K562 (cell line): ENCODE results near the gene BPI. TPM values are rescaled to one million over a fixed set of nuclear protein-coding genes. Genes with fewer than 3 reads are reported as not detected.

Experiments
- ARID3A ChIP-seq: IDR thresholded peaks from 2 replicates; pipeline ENCODE4 v1.6.1; 2012; ENCODE audit warnings: low read depth, low read length, improper control_type of control experiment, borderline replicate concordance
- CREM ChIP-seq: IDR thresholded peaks from 2 replicates; pipeline ENCODE4 v1.6.1; 2014; ENCODE audit warnings: antibody characterized with exemption, low read depth
- ETS2 ChIP-seq: IDR thresholded peaks from 2 replicates; pipeline ENCODE4 v1.6.1; 2016; ENCODE audit warnings: borderline replicate concordance, missing genetic modification characterization, mild to moderate bottlenecking, moderate library complexity, missing compliant biosample characterization; ENCODE audit not compliant: poor library complexity, severe bottlenecking
- HDAC2 ChIP-seq: fragments of 450-650 bp; IDR thresholded peaks from 2 replicates; pipeline ENCODE4 v1.6.1; 2016; ENCODE audit warnings: mild to moderate bottlenecking
- NELFE ChIP-seq: IDR thresholded peaks from 2 replicates; pipeline ENCODE4 v1.6.1; 2011; ENCODE audit warnings: mild to moderate bottlenecking; ENCODE audit not compliant: insufficient read depth, insufficient read length
- NR1H2 ChIP-seq: sonication (generic); formaldehyde crosslinking; IDR thresholded peaks from 2 replicates; pipeline ENCODE4 v1.4.0; 2020; ENCODE audit warnings: mild to moderate bottlenecking, missing genetic modification reagents
- NR2C1 ChIP-seq, 2 experiments: fragments of 450-650 bp; IDR thresholded peaks; 2 replicates each; pipeline ENCODE4 v1.6.1; 2017; ENCODE audit warnings: mild to moderate bottlenecking in 2 of 2, antibody characterized with exemption in 1 of 2, inconsistent platforms in 1 of 2, missing compliant biosample characterization in 1 of 2, missing genetic modification characterization in 1 of 2
- PREB ChIP-seq: sonication (generic); formaldehyde crosslinking; IDR thresholded peaks from 2 replicates; pipeline ENCODE4 v1.8.1; 2023; ENCODE audit warnings: mild to moderate bottlenecking, missing genetic modification reagents
- RAD21 ChIP-seq, 2 experiments: fragments of 250-450 bp in 1 of 2; fragments of 450-650 bp in 1 of 2; sonication (Bioruptor Pico) in 1 of 2; formaldehyde crosslinking in 1 of 2; IDR thresholded peaks in 1 of 2; conservative IDR thresholded peaks in 1 of 2; 2 replicates each; pipeline versions ENCODE4 v1.4.0 to v1.8.0; 2020 to 2022; ENCODE audit warnings: mild to moderate bottlenecking in 2 of 2, moderate library complexity in 1 of 2
- RBFOX2 ChIP-seq: fragments of 200-400 bp; formaldehyde crosslinking; IDR thresholded peaks from 2 replicates; pipeline ENCODE4 v1.6.1; 2017; ENCODE audit warnings: low read depth, mild to moderate bottlenecking, low read length, moderate library complexity
- RCOR1 ChIP-seq, 2 experiments: IDR thresholded peaks; 2 replicates each; pipeline ENCODE4 v1.6.1; 2012; ENCODE audit warnings: low read depth in 2 of 2, low read length in 2 of 2, borderline replicate concordance in 1 of 2, improper control_type of control experiment in 1 of 2
- SREBF2 ChIP-seq: sonication (generic); formaldehyde crosslinking; IDR thresholded peaks from 2 replicates; pipeline ENCODE4 v1.4.0; 2020; ENCODE audit warnings: mild to moderate bottlenecking, missing genetic modification reagents
- TBP ChIP-seq: optimal IDR thresholded peaks from 2 replicates; pipeline ENCODE3; 2011; ENCODE audit warnings: low read depth, low read length, improper control_type of control experiment
- THRA ChIP-seq: fragments of 450-650 bp; IDR thresholded peaks from 2 replicates; pipeline ENCODE4 v1.6.1; 2017; ENCODE audit warnings: mild to moderate bottlenecking, moderate library complexity
- TSHZ1 ChIP-seq: fragments of 250-450 bp; sonication (Bioruptor Pico); IDR thresholded peaks from 2 replicates; pipeline ENCODE4 v1.4.0; 2020; ENCODE audit warnings: mild to moderate bottlenecking, moderate library complexity
- YBX1 ChIP-seq: fragments of 450-650 bp; IDR thresholded peaks from 2 replicates; pipeline ENCODE4 v1.7.1; 2016; ENCODE audit warnings: mild to moderate bottlenecking
- polyA plus RNA-seq, 8 experiments: library from polyadenylated mRNA; depleted of rRNA in 4 of 8; stranded (reverse) in 5 of 8; unstranded in 3 of 8; fragments of >200 nt; fragmentation: Nextera tagmentation in 2 of 8; fragmentation: Illumina TruSeq in 1 of 8; extraction: Ambion mirVana in 2 of 8; extraction: Trizol in 1 of 8; gene quantifications; 2 replicates each; pipeline versions ENCODE4 v1.2.1 to v1.2.3, GENCODE V29; 2011 to 2014; ENCODE audit warnings: inconsistent platforms in 1 of 8, missing spikeins in 1 of 8
- total RNA-seq, 7 experiments: library from RNA; depleted of rRNA in 6 of 7; stranded (reverse); fragments of >200 nt in 6 of 7; fragmentation: Illumina TruSeq in 2 of 7; extraction: Trizol in 2 of 7; gene quantifications; 2 replicates each; pipeline versions ENCODE4 v1.2.1 to v1.2.3, GENCODE V29; 2011 to 2021; ENCODE audit warnings: low replicate concordance in 1 of 7

Gene BPI
- total and polyA plus RNA-seq, 9 of the 15 experiments (the other 6 are each of a cell fraction or from before 2014, with no cell fraction given) = not detected

GRCh38 chr20:38290829-38291814 is 12.8 kb upstream of the BPI start (continued):
- peak; percentile 66; the same call in 1 of the 2 replicates for TF ChIP-seq ARID3A
- TF ChIP-seq TBP = no peak
- TF ChIP-seq RBFOX2 = no peak
- TF ChIP-seq PREB (CRISPR knock-in tag) = no peak
- TF ChIP-seq SREBF2 (CRISPR knock-in tag) = no peak
- TF ChIP-seq NR2C1 (IDR thresholded peaks at IDR 0.05) = no peak
- no peak for TF ChIP-seq NR2C1 (tag; IDR thresholded peaks at IDR 0.05)
- TF ChIP-seq CREM = no peak
- TF ChIP-seq TSHZ1 (CRISPR knock-in tag) = no peak
- peak in 1 of 2 experiments; percentile 42; a peak in 2 of 4 replicates for TF ChIP-seq RAD21 (CRISPR knock-in tag; conservative IDR thresholded peaks at IDR 0.05 in 1 of 2, IDR thresholded peaks at IDR 0.05 in 1 of 2)
- no peak for TF ChIP-seq NR1H2
- no peak for TF ChIP-seq NELFE
- TF ChIP-seq HDAC2 = no peak
- peak in 1 of 2 experiments; percentile 54; a peak in 1 of 4 replicates for TF ChIP-seq RCOR1 (IDR thresholded peaks at IDR 0.05; ENCODE audit: borderline replicate concordance in 1 of 2, low read depth in 2 of 2, low read length in 2 of 2)
- TF ChIP-seq ETS2 (tag) = no peak
- no peak for TF ChIP-seq THRA
- no peak for TF ChIP-seq YBX1
